HG03520 (cell line): ENCODE measurements around the gene ZFAND4.
"Not testable (repeated sequence)": the region's sequence is repeated elsewhere in the genome, so short reads cannot be mapped to it uniquely, and the experiment has no call there.

Experiments
- ATAC-seq: cut with Tn5 transposase; IDR thresholded peaks from one replicate; pipeline ENCODE4 v1.9.1; 2021; ENCODE audit warnings: mild to moderate bottlenecking, moderate library complexity; ENCODE audit not compliant: unreplicated experiment

Gene ZFAND4

DNA sequence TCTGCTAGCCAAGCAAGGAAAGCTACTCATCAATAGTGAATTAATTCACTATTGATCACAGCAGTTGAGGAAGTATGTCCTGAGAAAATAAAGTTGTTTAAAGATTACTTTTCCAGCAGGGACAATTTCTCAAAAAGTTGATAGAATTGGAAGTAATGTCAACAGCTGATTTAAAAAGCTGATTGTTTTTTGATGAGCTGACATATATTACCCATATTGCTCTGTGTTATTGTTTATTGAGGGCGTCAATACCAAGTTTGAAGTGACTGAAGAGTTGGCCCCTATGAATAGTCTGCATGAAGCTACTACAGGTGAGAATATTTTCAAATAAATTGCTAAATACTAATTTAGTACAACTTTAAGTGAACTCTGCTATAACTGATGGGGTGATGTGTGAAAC lies 28.0 kb downstream of the ZFAND4 start:
- ATAC-seq = no peak

DNA sequence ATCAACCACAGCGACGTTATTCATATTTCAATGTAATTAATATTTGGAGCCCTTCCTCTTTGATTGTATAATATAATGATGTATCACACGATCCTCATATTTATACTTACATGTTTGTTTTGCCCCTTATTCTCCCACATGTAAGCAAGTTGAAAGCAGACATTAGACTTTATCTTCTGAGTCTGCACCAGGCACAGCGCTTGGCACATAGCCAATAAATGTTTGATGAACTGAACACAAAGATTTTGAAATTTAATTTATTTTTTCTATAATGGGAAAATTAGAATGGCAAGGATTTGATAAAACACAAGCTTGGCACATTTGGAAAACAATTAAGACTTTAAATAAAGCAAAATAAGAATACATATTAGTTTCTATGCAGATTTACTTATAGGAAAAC lies 31.6 kb downstream of the ZFAND4 start:
- ATAC-seq = no peak

GRCh38 chr10:45640049-45640448 lies 32.5 kb downstream of the ZFAND4 start:
- ATAC-seq = no peak

DNA sequence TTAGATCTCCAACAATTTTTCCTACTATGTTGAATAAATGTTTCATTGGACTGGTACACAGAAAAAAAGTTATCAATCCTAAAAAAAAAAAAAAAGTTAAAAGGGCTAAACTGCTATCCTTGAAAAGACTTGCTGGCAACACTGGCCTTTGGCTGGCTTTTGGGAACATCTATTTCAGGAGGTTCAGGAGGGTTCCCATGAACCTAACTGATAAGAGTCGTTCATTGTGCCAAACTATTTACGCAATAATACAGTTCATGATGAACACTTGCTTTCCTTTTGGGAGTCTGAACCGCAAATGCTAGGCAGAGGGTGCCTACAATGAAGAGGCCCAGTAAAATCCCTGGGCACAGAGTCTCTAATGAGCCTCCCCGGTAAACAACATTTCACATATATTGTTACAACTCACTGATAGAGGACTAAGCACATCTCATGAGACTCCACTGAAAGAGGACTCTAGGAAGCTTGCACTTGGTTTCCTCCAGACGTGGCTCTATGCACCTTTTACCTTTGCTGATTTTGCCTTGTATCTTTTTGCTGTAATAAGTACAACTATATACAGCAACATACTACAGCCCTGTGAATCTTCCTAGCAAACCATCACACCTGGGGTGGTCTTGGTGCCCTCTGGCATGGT lies 45.0 kb downstream of the ZFAND4 start:
- no peak for ATAC-seq

DNA sequence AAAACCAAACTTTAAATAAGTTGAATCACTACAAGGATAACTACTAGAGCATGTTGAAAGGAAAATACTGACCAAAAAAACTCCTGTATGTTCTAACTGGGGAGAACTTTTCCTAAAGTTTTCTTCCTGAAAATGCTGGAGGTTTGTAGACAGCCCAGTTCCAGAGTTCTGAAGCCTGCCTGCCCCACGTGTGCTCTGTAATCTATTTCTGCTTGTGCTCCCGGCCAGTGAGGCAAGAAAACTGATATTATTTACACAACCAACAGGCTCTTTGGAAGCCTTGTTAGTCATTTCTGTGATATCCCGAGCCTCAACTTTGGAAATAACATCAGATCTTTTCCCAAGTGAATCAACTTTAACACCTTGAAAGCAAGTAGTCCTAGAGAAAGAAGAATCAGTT lies 46.7 kb downstream of the ZFAND4 start:
- no peak for ATAC-seq

GRCh38 chr10:45624724-45625123 lies 47.8 kb downstream of the ZFAND4 start:
- ATAC-seq = no peak

- no peak for ATAC-seq
These were observed 57.7 kb downstream of the ZFAND4 start for GRCh38 chr10:45614869-45615268.

DNA sequence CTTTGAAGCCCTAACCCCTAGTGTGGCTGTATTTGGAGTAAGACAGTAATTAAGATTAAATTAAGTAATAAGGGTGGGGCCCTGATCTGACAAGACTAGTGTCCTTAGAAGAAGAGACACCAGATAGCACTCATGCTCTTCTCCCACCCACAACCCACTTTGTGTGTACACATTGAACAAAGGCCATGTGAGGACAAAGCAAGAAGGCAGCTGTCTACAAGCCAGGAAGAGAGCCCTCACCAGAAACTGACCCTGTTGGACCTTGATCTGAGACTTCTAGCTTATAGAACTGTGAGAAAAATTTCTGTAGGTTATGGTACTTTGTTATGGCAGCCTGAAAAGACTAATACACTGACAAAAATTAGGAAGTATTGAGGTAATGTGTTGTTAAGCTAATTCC lies 59.8 kb downstream of the ZFAND4 start:
- ATAC-seq = no peak

DNA sequence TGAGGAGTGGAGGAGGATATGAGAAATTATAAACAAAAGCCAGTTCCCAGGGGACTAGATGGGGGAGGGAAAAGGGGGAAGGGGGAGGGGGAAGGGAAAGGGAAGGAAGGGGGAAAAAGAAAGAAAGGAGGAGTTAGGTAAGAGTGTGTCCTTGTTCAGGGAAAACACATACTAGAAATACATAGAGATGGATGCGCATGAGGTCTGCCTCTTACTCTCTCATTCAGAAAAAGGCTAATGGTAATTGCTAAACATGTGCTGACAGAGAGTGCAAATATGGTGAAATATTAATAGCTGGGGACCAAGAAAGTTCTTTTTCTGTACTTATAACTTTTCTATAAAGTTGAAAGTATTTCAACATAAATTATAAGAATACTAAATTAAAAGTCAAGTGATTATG lies 64.5 kb downstream of the ZFAND4 start:
- no peak for ATAC-seq

- no peak for ATAC-seq
These were observed 65.3 kb downstream of the ZFAND4 start for GRCh38 chr10:45607276-45607675.

DNA sequence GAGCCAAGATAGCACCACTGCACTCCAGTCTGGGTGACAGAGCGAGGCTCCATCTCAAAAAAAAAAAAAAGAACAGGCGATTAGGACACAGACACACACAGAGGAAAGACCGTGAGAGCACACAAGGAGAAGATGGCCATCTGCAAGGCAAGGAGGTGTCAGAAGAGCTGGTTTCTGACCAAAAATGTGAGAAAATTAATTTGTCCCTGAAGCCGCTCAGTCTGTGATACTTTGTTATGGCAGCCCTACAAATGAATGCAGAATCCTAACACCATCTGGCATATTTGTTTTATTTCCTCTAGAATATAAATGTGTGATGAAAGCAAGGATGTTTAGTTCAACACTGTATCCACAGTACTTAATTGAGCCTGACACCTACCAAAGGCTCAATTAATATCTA lies 69.7 kb downstream of the ZFAND4 start:
- ATAC-seq = no peak

DNA sequence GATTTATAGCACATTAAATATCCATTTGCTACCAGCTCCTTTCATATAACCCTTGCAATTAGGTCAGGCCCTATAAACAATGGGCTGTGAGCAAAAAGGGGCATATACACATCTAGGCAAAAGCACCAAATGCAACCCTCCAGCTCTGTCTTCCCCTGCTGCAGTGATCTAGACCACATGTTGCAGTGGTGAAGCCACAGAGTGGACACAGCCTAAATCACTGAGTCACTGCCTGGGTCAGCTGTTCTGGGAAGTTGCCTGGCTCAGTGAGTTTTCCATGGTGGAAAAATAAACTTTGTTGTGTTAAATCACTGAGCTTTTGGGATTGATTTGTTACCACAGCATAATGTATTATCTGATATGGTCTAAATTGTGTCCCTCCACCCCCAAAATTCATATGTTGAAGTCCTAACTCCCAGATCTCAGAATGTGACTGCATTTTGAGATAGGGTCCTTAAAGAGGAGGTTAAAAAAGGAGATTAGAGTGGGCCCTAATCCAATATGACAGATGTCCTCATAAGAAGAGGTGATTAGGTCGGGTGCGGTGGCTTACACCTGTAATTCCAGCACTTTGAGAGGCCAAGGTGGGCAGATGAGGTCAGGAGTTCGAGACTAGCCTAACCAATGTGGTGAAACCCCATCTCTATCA lies 70.4 kb downstream of the ZFAND4 start:
- ATAC-seq = no peak

DNA sequence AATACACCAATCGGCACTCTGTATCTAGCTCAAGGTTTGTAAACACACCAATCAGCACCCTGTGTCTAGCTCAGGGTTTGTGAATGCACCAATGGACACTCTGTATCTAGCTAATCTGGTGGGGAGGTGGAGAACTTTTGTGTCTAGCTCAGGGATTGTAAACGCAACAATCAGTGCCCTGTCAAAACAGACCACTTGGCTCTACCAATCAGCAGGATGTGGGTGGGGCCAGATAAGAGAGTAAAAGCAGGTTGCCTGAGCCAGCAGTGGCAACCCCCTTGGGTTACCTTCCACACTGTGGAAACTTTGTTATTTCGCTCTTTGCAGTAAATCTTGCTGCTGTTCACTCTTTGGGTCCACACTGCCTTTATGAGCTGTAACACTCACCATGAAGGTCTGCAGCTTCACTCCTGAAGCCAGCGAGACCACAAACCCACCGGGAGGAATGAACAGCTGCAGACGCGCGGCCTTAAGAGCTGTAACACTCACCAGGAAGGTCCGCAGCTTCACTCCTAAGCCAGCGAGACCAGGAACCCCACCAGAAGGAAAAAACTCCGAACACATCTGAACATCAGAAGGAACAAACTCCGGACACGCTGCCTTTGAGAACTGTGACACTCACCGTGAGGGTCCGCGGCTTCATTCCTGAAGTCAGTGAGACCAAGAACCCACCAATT lies 71.2 kb downstream of the ZFAND4 start:
- not testable (repeated sequence) for ATAC-seq

DNA sequence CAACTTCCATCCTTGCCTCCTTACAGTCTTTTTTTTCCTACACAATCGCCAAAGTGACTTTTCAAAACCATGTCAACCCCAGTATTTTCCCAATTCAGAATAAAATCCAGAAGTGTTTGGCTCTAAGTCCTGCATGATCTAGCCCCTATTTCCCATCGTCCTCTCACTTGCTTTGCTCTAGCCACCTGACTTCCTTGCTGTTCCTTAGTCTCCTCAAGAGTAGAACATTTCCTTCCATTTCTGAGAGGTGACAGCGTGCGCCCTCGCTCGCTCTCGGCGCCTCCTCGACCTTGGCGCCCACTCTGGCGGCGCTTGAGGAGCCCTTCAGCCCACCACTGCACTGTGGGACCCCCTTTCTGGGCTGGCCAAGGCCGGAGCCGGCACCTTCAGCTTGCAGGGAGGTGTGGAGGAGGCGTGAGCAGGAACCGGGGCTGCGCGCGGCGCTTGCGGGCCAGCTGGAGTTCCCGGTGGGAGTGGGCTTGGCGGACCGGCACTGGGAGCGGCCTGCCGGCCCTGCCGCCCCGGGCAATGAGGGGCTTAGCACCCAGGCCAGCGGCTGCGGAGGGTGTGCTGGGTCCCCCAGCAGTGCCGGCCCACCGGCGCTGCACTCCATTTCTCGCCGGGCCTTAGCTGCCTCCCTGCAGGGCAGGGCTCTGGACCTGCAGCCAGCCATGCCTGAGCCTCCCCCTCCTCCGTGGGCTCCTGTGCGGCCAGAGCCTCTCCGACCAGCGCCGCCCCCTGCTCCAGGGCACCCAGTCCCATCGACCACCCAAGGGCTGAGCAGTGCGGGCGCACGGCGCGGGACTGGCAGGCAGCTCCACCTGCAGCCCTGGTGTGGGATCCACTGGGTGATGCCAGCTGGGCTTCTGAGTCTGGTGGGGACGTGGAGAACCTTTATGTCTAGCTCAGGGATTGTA lies 72.0 kb downstream of the ZFAND4 start:
- not testable (repeated sequence) for ATAC-seq

- ATAC-seq = no peak
These were observed 72.9 kb downstream of the ZFAND4 start for GRCh38 chr10:45599646-45600045.

DNA sequence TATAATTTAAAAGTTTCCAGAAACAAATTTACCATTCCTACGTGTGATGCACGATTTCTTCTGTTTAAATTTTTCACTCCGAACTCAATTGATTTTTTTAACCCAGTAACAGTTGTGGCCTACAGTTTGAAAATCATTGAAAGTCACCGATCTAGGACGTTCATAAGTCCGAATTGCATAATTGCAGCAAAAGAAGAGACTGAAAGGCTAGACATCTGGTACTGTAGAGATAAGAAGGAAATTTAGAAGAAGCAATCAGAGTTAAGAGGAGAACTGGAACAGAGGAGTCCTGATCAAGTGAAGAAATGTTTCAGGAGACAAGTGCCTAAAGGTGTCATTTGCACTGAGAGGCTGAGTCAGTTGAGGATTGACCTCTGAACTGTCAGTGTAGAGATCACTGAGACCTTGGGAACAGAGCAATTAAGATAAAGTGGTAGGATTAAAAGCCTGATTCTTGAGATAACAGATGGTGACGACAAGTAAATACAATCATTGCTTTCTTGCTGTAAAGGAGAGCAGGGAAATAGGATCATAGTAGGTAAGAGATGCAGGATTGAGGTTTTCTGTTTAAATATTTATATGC lies 73.5 kb downstream of the ZFAND4 start:
- ATAC-seq = no peak

GRCh38 chr10:45596526-45596925 lies 76.0 kb downstream of the ZFAND4 start:
- ATAC-seq = no peak

- ATAC-seq = peak; percentile 94
These were observed 78.1 kb downstream of the ZFAND4 start for GRCh38 chr10:45594276-45595157.

DNA sequence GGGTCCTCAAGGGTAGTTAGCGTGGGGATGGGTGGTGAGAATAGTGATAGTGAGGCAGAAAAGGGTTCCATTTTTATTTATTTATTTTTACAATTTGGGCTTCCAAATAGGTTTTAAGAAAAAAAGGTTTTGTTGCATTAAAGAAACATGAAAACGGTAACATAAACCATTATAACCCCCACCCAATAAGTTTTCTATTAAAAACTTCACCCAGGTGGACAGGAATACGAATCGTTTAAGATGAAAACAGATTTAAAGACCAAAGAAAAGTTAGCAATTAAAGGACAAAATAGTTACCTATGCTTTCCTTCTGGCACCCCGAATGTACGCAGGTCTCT lies 78.7 kb downstream of the ZFAND4 start:
- ATAC-seq = no peak

- no peak for ATAC-seq
These were observed 79.6 kb downstream of the ZFAND4 start for GRCh38 chr10:45592926-45593325.
